ENCODE data around the gene ECHDC3. TPM values are rescaled to one million over a fixed set of nuclear protein-coding genes. Genes with fewer than 3 reads are reported as not detected.

The ECHDC3 gene, protein sequence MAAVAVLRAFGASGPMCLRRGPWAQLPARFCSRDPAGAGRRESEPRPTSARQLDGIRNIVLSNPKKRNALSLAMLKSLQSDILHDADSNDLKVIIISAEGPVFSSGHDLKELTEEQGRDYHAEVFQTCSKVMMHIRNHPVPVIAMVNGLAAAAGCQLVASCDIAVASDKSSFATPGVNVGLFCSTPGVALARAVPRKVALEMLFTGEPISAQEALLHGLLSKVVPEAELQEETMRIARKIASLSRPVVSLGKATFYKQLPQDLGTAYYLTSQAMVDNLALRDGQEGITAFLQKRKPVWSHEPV
- total RNA-seq (2012; rRNA removed) (2.8 and 4.3 TPM in 2 replicates), polyA plus RNA-seq (2012; rRNA removed) (4.3 and 5.0 TPM in 2 replicates), Bru-seq, nascent RNA (percentile 46 among the genes with signal in this experiment), BruChase-seq, experiment 1, labeled RNA remaining after a 6-hour chase (percentile 33 among the genes with signal in this experiment), BruChase-seq, experiment 2, labeled RNA remaining after a 2-hour chase (percentile 30 among the genes with signal in this experiment)
- 2.4 and 7.3 TPM in 2 replicates for polyA plus RNA-seq (2012; cell fraction: cytosol; rRNA removed)
- 3.5 and 4.9 TPM in 2 replicates for polyA plus RNA-seq (2012; cell fraction: nucleus; rRNA removed; ENCODE audit: low replicate concordance)
- long read RNA-seq, transcript ECHDC3-201 (5 exons, 1,649 nt), result major isoform, 6 of 8 reads
- long read RNA-seq, partial matches to known transcripts, result 1 of 8 reads
- long read RNA-seq, other reads (novel, unspliced or antisense), result 1 of 8 reads

DNA sequence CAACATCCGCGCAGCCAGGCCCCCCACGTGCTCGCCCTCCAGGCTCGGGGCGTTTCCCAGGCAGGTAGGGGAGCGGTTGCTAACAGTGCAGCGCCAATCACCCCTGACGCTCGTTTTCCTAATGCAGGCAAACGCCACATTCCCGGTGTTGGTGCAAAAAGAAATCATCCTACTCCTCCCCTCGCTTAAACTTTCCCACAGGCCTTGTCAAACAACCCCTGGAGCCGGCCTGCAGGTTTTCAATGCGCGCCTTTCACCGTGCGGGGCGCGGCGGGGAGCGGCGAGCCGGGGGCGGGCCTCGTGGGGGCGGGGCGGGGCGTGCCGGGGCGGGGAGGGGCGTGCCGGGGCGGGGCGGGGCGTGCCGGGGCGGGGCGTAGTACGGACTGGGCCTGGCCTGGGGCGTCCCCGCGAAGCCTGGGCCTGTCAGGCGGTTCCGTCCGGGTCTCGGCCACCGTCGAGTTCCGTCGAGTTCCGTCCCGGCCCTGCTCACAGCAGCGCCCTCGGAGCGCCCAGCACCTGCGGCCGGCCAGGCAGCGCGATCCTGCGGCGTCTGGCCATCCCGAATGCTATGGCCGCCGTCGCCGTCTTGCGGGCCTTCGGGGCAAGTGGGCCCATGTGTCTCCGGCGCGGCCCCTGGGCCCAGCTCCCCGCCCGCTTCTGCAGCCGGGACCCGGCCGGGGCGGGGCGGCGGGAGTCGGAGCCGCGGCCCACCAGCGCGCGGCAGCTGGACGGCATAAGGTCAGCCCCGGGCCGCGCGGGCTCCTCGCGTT is at the start of gene ECHDC3:
Gene ECHDC3 (plus strand): TSS at position 374 of the 770 bp plus-strand sequence. CDS start 195 bp downstream, at position 569.
- peak within 1 kb of the TSS; percentile 83 for H3K4me2 ChIP-seq (ENCODE audit: low read depth, low read length)
- no peak within 1 kb of the TSS for H2BK120ac ChIP-seq (ENCODE audit: low read depth, low read length)
- H2BK20ac ChIP-seq (ENCODE audit: low read depth, low read length), result no peak within 1 kb of the TSS
- WGBS, 2 experiments (ENCODE audit: extremely low coverage in 2 of 2, insufficient read length in 1 of 2), result 7% methylated on average over 46 of the region's 93 CpGs; no CpG with 5 or more reads in 1 of the 2 experiments
- TF ChIP-seq CEBPB (IDR thresholded peaks at IDR 0.05; ENCODE audit: low read depth, low read length) (no peak), MAZ (IDR thresholded peaks at IDR 0.05; ENCODE audit: borderline replicate concordance, low read depth, low read length) (no peak)
- no peaks in the 10 kb centered on the region for H4K20me1 ChIP-seq (ENCODE audit: insufficient read depth, low read length)
- H3K79me1 ChIP-seq (ENCODE audit: low read depth in 1 of 2, low read length in 2 of 2), result 0 out of 4 replicates have a peak, but pooled peaks cover 0 to 4% of the 10 kb centered on the region in 2 experiments
- no peak within 1 kb of the TSS for H3K56ac ChIP-seq (ENCODE audit: extremely low read depth, insufficient read depth, low read length)
- no peak within 1 kb of the TSS for H2AK5ac ChIP-seq (ENCODE audit: low read depth, low read length)
- peak within 1 kb of the TSS; percentile 26; the same call in 1 of the 2 replicates for H4K91ac ChIP-seq (ENCODE audit: insufficient read depth, low read depth, low read length)
- H3K9me1 ChIP-seq (ENCODE audit: insufficient read depth, low read length), result no peaks in the 10 kb centered on the region
- no peak within 1 kb of the TSS for H2BK5ac ChIP-seq (ENCODE audit: low read depth, low read length, poor library complexity, severe bottlenecking)
- H3K27me3 ChIP-seq (ENCODE audit: control insufficient read depth, insufficient read depth, low read length), result peaks cover 1% of the 10 kb centered on the region; the same call in 1 of the 2 replicates
- no peaks in the 10 kb centered on the region for H3K36me3 ChIP-seq (ENCODE audit: control insufficient read depth, insufficient read depth, low read length)
- no TSS peak for BruUV-seq (replicated peaks)
- H3K9me3 ChIP-seq (ENCODE audit: control insufficient read depth, insufficient read depth, low read length), result 0 out of 2 replicates have a peak, but pooled peaks cover 2% of the 10 kb centered on the region
- ATAC-seq (ENCODE audit: low read depth) (peak; percentile 92), DNase-seq (no peak)
- dilution Hi-C loops (cut with HindIII; ENCODE audit: low sequenced_read_pairs, unreplicated experiment), result no loop called here
- POLR2A ChIA-PET (ENCODE audit: unreplicated experiment), result no interaction called here
- no peak within 1 kb of the TSS for H2BK15ac ChIP-seq (ENCODE audit: low read depth, low read length)
- CTCF ChIA-PET, result interaction anchor here (1.2 kb wide), 1 partner anchor 16 kb away, joined by 5 read pairs; no protein-coding TSS in a partner anchor
- no peak within 1 kb of the TSS for H3K18ac ChIP-seq (ENCODE audit: low read depth, low read length)
- peak within 1 kb of the TSS; percentile 75 for H3K4me3 ChIP-seq (ENCODE audit: insufficient read depth, low read depth, low read length)
- in situ Hi-C loops (cut with MboI; ENCODE audit: low sequenced_read_pairs), result no loop called here
- intact Hi-C loops (cut with micrococcal nuclease), result no loop called here
- H3K27ac ChIP-seq (ENCODE audit: insufficient read depth, low read length), result no peak within 1 kb of the TSS; the same call in 1 of the 2 replicates
- peak within 1 kb of the TSS; percentile 37; the same call in 1 of the 2 replicates for H3K9ac ChIP-seq (ENCODE audit: low read depth, low read length)
- peak within 1 kb of the TSS; percentile 97 for H2AFZ ChIP-seq (replicated peaks; ENCODE audit: low read length, poor library complexity)
- H2AK9ac ChIP-seq (replicated peaks; ENCODE audit: low read depth, low read length, poor library complexity), result peak within 1 kb of the TSS; percentile 79
- H3K23ac ChIP-seq (ENCODE audit: low read depth, low read length), result no peak within 1 kb of the TSS
- peak within 1 kb of the TSS; percentile 72 to 73; a peak in 2 of 4 replicates for H4K8ac ChIP-seq (ENCODE audit: low read depth in 2 of 2, low read length in 2 of 2)
- H4K5ac ChIP-seq (ENCODE audit: low read depth, low read length), result no peak within 1 kb of the TSS
- peak within 1 kb of the TSS; percentile 71; the same call in 1 of the 2 replicates for H3K14ac ChIP-seq (replicated peaks; ENCODE audit: low read depth, low read length)
- H3K4ac ChIP-seq (ENCODE audit: low read depth, low read length), result peak within 1 kb of the TSS; percentile 61; the same call in 1 of the 2 replicates
- H3K4me1 ChIP-seq (ENCODE audit: control insufficient read depth, insufficient read depth, low read length), result no peaks in the 10 kb centered on the region

All from IMR-90 (cell line).